ENCODE data around the gene KMT5B. TPM values are rescaled to one million over a fixed set of nuclear protein-coding genes. Genes with fewer than 3 reads are reported as not detected.

Gene KMT5B
- total RNA-seq, 1 experiment from 2014 or later, result 43.8 TPM

DNA sequence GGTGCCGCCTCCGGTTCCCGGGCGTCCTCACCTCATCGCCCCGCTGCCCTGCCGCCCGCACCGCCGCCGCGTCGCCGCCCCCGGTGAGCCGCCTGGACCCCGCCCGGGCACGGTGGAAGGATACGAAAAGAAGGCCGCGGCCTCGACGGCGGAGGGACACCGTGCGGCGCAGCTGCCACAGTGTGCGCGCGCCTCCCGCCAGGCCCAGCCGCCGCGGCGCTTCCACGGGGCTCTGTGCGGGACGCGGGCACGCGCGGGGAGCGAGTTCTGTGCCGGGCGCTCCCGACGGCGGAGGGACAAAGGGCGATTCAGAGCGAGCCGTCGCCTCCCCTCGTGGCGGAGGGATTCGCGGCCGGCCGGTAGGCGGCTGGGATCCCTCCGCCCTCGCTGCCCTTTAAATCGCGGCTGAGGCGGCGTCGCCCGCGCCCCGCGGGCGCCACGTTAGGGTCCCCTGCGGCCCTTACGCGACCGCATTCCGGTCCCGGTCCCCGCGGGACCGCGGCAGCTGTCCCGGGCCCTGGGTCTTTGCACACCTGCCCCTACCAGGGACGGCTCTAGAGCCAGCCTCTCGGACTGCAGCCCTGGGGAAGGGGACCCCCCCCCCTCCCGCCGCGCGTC is 568 bp upstream of the KMT5B start (continued):
- TF ChIP-seq AFF4 (CRISPR knock-in tag; IDR thresholded peaks at IDR 0.05; ENCODE audit: borderline replicate concordance), result no peak
- TF ChIP-seq USF1 (CRISPR knock-in tag; IDR thresholded peaks at IDR 0.05), result no peak
- no peak for TF ChIP-seq CREB1 (CRISPR knock-in tag; IDR thresholded peaks at IDR 0.05)
- TF ChIP-seq TCF7 (CRISPR knock-in tag; IDR thresholded peaks at IDR 0.05; ENCODE audit: low read depth), result no peak
- TF ChIP-seq, protein P1, sequence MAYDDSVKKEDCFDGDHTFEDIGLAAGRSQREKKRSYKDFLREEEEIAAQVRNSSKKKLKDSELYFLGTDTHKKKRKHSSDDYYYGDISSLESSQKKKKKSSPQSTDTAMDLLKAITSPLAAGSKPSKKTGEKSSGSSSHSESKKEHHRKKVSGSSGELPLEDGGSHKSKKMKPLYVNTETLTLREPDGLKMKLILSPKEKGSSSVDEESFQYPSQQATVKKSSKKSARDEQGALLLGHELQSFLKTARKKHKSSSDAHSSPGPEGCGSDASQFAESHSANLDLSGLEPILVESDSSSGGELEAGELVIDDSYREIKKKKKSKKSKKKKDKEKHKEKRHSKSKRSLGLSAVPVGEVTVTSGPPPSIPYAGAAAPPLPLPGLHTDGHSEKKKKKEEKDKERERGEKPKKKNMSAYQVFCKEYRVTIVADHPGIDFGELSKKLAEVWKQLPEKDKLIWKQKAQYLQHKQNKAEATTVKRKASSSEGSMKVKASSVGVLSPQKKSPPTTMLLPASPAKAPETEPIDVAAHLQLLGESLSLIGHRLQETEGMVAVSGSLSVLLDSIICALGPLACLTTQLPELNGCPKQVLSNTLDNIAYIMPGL (CRISPR knock-in tag; IDR thresholded peaks at IDR 0.05), result peak; percentile 63
- 0 out of 2 replicates have a peak, but pooled peaks have one; percentile 23 for TF ChIP-seq ZMAT4 (CRISPR knock-in tag; IDR thresholded peaks at IDR 0.05)
- TF ChIP-seq E2F5 (CRISPR knock-in tag; IDR thresholded peaks at IDR 0.05), result peak; percentile 59; the same call in 1 of the 2 replicates
- TF ChIP-seq NFE2L1 (CRISPR knock-in tag; IDR thresholded peaks at IDR 0.05), result no peak
- 0 out of 2 replicates have a peak, but pooled peaks have one; percentile 20 for TF ChIP-seq ESRRA (CRISPR knock-in tag; IDR thresholded peaks at IDR 0.05; ENCODE audit: borderline replicate concordance)
- TF ChIP-seq PRRX2 (CRISPR knock-in tag; IDR thresholded peaks at IDR 0.05), result no peak; the same call in 1 of the 2 replicates
- peak; percentile 36; the same call in 1 of the 2 replicates for TF ChIP-seq ETV6 (CRISPR knock-in tag; IDR thresholded peaks at IDR 0.05)
- TF ChIP-seq, protein P2, sequence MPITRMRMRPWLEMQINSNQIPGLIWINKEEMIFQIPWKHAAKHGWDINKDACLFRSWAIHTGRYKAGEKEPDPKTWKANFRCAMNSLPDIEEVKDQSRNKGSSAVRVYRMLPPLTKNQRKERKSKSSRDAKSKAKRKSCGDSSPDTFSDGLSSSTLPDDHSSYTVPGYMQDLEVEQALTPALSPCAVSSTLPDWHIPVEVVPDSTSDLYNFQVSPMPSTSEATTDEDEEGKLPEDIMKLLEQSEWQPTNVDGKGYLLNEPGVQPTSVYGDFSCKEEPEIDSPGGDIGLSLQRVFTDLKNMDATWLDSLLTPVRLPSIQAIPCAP (CRISPR knock-in tag; IDR thresholded peaks at IDR 0.05), result no peak
- peak; percentile 33; the same call in 1 of the 2 replicates for TF ChIP-seq ARID4B (CRISPR knock-in tag; IDR thresholded peaks at IDR 0.05; ENCODE audit: borderline replicate concordance)
- 0 out of 2 replicates have a peak, but pooled peaks have one; percentile 19 for TF ChIP-seq GABPB1 (CRISPR knock-in tag; IDR thresholded peaks at IDR 0.05)
- no peak for TF ChIP-seq NFYB (CRISPR knock-in tag; conservative IDR thresholded peaks at IDR 0.05; ENCODE audit: low read depth)
- TF ChIP-seq IRF2 (CRISPR knock-in tag; IDR thresholded peaks at IDR 0.05; ENCODE audit: borderline replicate concordance, low read depth), result peak; percentile 57; the same call in 1 of the 2 replicates
- peak; percentile 49; the same call in 1 of the 2 replicates for TF ChIP-seq SP1 (CRISPR knock-in tag; conservative IDR thresholded peaks at IDR 0.05)
- TF ChIP-seq, protein P3, sequence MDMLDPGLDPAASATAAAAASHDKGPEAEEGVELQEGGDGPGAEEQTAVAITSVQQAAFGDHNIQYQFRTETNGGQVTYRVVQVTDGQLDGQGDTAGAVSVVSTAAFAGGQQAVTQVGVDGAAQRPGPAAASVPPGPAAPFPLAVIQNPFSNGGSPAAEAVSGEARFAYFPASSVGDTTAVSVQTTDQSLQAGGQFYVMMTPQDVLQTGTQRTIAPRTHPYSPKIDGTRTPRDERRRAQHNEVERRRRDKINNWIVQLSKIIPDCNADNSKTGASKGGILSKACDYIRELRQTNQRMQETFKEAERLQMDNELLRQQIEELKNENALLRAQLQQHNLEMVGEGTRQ (CRISPR knock-in tag; IDR thresholded peaks at IDR 0.05), result no peak
- no peak for TF ChIP-seq ZNF396 (CRISPR knock-in tag; IDR thresholded peaks at IDR 0.05; ENCODE audit: borderline replicate concordance)
- TF ChIP-seq ZNF423 (CRISPR knock-in tag; IDR thresholded peaks at IDR 0.05), result no peak
- TF ChIP-seq, protein P4, sequence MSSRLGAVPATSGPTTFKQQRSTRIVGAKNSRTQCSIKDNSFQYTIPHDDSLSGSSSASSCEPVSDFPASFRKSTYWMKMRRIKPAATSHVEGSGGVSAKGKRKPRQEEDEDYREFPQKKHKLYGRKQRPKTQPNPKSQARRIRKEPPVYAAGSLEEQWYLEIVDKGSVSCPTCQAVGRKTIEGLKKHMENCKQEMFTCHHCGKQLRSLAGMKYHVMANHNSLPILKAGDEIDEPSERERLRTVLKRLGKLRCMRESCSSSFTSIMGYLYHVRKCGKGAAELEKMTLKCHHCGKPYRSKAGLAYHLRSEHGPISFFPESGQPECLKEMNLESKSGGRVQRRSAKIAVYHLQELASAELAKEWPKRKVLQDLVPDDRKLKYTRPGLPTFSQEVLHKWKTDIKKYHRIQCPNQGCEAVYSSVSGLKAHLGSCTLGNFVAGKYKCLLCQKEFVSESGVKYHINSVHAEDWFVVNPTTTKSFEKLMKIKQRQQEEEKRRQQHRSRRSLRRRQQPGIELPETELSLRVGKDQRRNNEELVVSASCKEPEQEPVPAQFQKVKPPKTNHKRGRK (CRISPR knock-in tag; IDR thresholded peaks at IDR 0.05; ENCODE audit: borderline replicate concordance), result no peak
- TF ChIP-seq RELA (CRISPR knock-in tag; IDR thresholded peaks at IDR 0.05; ENCODE audit: borderline replicate concordance), result 0 out of 2 replicates have a peak, but pooled peaks have one; percentile 15
